NT2/D1 (cell line): ENCODE measurements around the gene DPH7.

ENCODE experiments used
- SUZ12 ChIP-seq: IDR thresholded peaks from 2 replicates; pipeline ENCODE4 v1.6.1; 2011; ENCODE audit not compliant: insufficient read length, insufficient read depth; ENCODE audit errors: extremely low read depth
- ZNF274 ChIP-seq: IDR thresholded peaks from 2 replicates; pipeline ENCODE4 v1.6.1; 2011; ENCODE audit warnings: mild to moderate bottlenecking, low read depth, low read length

DNA sequence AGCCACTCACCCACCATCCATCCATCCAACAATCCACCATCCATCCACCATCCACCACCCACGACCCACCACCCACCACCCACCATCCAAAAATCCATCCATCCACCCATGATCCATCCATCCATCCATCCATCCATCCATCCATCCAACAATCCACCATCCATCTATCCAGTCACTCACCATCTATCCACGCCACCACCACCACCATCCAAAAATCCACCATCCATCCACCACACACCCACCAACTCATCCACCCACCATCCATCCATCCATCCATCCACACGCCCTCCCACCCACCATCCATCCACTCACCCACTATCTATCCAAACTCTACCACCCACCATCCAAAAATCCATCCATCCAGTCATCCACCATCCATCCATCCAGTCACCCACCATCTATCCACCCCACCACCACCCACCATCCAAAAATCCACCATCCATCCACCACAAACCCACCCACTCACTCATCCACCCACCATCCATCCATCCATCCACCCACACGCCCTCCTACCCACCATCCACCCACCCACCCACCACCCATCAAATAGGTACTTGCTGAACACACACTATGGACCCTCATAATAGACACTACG is 9.0 kb downstream of the DPH7 start:
- TF ChIP-seq ZNF274, result no peak
- TF ChIP-seq SUZ12, result no peak
